NOMO-1 treated with dmso at 0.1 percent for 144 hours (cell line): ENCODE measurements around the gene KCNQ2.

ENCODE experiments used
- DNase-seq: peaks from one replicate; lab custom pipeline; 2025; ENCODE audit not compliant: unreplicated experiment; lab: John Stamatoyannopoulos, UW

The KCNQ2 gene

DNA sequence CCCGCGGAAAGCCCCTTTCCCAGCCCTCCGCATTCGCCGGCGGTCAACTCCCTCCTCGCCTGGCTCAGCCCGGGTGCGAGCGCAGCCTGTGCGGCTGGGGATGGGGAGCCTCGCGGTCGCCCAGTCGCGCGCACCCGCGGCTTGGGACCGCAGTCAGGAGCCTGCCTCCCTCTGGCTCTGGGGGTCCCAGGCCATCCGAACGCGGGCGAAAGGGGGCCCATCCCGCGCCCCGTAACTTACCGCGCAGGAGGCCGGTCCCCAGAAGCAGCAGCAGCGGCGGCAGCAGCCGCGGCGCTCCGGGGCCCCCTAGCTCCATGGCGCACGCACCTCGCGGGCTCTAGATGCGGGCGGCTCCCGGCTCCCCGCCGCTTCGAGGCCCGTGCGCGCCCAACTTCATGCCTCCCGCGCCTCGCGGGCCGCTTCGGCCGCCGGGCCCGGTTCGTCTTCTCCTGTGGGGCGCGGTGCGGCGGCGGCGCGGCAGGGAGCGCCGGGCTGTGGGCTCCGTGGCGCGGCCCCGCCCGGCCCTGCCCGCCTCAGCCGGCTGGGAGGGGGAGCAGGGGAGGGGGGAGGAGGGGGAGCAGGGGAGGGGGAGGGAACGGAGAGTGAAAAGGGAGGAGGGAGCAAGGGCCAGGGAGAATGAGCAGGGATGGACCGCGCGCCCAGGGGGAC lies 111.5 kb downstream of the KCNQ2 start, which contains the start of gene CHRNA4:
TSS of gene CHRNA4 (minus strand) at position 500 of the 669 bp plus-strand sequence. CDS start at position 316, 184 bp downstream.
- DNase-seq = no peak

DNA sequence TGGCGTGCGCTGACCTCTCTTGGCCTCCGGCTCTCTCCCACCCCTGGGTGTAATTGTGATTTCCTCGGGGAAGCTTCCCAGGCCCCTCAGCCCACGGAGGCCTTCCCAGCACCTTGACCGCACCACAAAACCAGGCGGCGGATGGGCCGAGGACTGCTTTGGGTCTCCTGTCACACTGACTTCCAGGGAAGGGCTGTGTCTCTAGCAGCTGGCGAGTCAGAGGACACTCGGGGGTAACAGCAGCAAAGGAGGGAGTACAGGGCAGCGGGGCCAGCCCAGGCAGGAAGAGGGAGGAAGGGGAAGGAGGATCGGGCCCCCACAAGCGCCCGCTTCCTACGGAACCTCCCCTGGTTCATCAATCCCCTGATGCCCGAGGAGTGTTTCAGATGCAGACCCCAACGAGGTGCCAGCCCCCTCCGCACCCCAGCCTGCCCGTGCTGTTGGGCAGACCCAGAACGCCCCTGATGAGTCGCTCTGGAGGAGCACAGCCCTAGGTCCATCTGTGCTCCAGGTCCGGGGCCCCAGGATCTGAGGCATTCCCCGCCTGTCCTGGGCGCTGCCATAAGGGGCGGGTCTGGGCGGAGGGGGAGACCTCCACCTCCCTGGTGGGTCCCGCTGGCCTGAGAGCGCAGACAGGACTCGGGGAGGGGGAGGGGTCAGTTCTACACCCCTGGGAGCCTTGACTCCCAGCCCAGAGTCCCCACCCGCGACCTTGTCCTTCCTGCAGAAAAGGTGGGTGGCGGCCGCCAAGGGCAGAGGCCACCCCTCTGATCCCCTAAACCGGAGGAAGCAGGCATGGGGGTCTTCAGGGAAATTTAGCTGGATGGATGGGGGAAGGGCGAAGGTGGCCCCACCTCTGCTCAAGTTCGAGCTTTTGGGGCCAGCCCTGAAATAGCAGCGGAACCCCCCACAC lies 112.3 kb downstream of the KCNQ2 start:
- no peak for DNase-seq

DNA sequence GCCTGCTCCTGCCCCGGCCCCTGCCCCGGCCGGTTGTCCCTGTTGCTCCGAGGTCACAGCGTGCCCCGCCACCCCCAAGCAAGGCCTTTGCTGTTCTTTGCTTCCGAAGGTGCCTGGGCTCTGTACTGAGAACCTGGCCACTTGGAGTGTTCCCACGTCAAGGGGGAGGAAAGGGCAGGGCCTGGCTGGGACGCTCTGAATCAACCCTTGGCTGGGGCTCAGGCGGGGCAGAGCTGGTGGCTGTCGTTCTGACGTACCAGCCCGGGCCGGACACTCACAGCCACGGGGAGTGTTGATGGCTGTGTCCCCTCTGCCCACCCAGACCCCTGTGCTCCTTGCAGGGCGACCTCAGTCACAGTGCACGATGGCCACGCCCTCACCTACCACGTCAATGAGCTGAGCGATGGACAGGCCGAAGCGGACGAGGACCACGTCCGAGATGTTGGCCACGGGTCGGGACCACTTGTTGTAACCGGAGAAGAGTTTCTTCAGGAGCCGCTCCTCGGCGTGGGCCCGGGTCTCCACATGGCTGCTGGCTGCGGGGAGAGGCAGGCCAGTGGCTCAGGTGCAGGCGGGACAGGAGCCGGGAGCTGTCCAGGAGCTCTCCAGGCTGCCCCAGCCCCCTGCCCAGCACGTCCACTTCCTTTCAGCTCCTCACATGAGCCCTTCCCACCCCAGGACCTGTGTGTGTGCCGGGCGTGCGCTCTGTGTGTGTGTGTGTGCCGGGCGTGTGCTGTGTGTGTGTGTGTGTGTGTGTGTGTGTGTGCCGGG lies 113.1 kb downstream of the KCNQ2 start:
- DNase-seq = no peak

DNA sequence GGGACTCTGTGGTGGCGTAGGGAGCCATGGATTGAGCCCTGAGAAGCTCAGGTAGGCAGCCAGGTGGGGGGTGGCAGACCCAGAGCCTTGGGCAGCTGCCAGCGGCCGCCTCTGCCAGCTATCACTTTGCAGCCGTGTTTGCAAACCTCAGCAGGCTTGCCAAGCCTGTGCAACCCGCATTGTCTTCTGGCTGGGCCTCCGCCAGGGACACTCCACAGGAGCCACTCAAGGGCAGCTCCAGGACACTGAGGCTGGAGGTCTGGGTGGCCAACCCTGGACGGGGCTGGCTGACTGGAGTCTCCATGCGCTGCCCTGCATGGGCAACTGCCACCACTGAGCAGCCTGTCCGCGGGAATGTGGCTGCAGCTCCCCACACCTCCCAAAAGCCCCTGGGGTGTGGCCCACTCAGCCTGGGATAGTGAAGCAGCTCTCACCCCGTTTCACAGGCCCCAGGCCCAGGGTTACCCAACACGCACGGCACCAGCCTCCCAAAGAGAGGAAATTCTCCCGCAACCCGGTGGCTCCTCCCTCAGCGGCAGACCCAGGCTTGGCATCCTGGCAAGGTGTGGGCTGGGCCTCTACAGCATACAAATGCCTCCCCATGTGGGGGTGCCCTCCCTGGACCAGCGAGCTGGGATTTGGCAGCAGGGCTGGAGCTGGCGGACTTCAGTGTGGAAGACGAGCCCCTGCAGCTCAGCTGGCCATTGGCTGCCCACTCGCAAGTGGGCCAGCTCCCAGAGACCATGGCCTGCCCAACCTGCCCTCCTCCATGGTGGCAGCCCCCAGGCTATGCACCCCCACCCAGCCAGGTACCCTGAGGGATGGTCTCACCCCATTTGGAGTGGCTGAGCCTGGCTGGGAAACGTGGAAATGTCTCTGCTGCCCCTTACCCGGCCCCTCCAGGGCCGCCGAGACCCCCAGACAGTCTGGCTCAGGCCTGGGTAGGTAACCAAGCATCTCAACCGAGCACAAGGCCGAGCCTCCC lies 114.2 kb downstream of the KCNQ2 start:
- DNase-seq = no peak

DNA sequence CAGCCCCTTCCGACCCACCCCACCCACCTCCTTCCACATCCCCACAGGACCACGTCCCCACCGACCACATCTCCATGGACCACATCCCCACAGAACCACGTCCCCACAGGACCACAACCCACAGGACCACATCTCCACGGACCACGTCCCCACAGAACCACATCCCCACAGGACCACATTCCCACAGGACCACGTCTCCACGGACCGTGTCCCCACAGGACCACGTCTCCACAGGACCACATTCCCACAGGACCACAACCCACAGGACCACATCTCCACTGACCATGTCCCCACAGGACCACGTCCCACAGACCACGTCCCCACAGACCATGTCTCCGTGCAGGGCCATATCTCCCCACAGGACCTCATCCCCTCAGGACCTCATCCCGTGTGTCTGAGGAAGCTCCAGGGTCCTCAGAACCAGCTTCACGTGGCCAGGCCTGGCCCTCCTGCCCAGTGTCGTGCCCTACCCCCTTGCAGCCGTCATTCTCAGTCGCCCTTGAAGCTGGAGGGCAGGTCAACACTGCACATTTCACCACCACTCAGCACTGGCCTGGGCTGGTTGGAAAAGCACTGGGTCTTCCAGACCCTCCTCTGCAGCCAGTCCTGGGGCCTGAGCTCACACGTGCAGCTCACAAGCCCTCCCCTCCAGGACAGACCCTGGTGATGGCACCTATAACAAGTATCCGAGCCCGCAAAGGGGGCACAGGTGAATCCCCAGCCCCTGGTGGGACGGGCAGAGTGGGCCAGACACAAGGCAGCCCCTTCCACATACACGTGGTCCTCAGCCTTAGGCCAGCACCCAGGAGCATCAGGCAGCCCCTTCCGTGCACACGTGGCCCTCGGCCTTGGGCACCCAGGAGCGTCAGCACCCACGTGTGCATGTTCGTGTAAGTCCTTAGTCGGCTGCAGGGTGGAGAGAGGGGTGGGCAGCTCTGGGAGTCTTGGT lies 115.2 kb downstream of the KCNQ2 start:
- no peak for DNase-seq

DNA sequence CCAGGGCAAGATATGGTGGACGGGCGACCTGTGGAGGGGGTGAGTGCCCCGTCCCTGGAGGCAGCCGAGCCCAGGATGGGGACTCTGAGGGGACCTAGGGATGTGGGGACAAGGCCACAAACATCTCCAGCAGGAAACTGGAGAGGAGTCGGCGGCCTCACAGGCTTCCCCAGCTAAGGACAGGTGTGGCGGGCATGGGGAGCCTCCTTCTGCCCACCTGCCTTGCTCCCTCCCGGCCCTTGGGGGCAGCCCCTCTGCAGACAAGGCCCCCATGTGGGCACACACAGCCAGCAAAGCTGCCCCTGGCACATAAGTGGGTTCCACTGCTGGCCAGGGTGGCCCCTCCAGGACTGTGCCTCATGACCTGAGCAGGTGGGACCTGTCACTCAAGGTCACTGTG lies 115.9 kb downstream of the KCNQ2 start:
- DNase-seq = no peak

DNA sequence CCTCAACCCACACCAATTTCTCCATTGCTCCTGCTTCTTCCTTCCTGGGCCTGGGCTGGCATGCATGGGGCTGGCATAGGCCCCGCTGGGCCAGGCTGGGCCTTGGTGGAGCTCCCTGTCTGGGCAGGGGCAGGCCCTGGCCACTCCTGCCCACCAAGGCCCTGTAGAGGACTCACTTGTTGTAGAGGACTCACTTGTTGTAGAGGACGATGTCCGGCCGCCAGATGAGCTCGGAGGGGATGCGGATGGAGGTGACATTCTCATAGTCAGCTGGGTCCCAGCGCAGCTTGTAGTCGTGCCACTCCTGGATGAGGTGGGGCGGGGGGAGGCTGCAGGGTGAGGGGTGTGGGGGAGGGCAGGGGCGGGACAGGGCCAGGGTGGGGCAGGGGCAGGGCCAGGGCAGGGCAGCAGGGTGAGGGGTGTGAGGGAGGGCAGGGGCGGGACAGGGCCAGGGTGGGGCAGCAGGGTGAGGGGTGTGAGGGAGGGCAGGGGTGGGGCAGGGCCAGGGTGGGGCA lies 116.6 kb downstream of the KCNQ2 start:
- DNase-seq = no peak

DNA sequence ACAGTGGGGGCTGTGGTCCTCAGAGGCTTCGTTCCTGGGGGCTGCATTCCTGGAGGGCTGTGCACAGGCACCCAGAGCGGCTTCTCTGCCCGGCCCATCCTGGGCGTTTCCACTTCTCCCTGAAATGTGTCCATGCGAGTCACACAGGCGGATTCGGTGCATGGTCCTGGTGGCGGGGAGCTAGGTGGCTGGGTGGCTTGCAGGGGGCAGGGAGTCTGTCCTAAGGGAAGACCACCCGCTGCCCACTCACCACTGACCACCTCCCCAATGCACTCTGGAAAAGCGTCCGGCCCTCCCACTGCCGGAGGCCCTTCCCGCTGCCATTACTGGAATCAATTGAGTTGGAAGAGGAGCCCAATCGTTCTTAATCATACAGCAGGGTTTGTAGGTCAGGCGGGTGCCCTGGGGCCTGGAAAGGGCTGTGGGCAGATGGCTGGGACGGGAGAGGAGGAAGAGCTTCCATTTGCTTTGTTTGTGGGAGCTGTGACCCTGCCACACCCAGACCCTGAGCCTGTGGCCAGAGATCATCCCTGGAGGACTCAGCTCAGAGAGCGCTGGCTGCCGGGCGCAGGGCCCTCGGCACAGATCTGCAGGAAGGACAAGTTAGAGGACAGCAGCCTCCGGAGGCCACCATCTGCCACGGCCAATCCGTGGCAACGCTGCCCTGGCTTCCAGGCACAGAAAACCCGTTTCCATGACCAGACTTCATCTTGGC lies 117.7 kb downstream of the KCNQ2 start:
- DNase-seq = no peak

DNA sequence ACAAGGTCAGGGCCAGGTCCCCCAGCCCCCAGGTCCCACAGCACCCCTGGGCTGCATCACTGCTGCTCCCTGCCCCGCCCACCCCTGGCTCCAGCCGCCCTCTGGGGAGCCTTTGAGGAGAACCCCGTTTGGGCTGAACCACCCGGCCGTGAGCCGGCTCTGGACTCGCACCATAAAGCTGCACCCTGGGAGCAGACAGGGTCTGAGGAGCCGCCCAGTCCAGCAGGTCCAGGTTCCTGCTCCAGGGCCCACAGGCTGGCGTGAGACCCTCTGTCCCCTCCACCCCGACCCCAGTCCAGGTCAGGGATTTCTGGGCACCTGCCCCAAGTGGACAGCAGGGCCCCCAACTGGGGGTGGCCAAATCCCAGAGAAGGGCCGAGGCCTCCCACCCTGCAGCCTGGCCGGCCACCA lies 119.6 kb downstream of the KCNQ2 start:
- no peak for DNase-seq

DNA sequence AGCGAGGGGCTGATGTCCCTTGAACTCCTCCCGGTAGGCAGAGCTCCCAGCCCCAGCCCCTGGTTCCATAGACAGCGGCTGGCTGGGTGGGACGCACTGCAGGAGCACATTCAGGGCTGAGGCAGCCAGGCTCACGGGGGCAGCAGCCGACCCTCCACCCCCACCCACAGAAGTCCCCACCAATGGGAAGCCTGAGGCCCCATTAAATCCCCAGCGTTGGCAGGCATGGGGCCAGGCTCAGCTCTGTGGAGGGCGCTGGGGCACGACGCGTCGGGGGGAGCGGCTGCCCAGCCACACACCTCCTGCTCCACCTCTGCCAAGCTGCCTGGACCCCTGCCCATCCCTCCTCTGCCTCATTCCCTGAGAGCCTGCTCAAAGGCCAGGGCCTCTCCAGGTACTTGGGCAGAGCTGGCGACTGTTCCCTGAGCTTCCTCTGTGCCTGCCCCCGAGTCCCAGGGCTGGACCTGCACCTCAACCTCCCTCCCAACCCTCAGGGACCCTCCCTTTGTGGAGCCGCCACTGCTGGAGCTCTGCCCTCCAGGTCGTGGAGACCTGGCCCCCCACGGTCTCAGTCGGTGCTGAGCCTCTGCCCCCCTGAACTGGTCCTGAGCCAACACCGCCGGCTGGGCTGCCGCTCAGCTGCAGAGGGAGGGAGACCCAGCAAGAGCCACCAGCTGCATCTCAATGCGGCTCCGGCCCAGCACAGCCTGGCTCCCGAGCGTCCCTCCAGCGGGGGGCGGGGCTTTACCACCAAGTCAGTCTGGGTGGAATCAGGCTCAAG lies 120.5 kb downstream of the KCNQ2 start:
- no peak for DNase-seq

DNA sequence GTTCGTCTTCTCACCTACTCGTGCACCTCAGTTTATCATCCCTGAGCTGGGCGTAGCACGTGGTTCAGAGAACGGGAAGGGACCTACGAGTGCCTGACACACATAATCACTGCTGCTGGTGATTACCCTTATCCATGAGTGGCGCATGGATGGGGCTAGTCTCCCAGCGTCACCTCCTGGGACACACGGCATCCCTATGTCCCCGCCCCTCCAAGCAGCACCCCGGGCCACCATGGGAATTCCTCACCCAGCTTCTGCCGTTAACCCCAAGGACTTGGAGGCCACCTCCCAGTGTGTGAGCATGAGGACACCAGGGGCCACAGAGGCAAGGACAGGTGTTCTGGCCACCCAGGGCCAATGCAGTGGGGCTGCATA lies 121.1 kb downstream of the KCNQ2 start:
- DNase-seq = no peak

DNA sequence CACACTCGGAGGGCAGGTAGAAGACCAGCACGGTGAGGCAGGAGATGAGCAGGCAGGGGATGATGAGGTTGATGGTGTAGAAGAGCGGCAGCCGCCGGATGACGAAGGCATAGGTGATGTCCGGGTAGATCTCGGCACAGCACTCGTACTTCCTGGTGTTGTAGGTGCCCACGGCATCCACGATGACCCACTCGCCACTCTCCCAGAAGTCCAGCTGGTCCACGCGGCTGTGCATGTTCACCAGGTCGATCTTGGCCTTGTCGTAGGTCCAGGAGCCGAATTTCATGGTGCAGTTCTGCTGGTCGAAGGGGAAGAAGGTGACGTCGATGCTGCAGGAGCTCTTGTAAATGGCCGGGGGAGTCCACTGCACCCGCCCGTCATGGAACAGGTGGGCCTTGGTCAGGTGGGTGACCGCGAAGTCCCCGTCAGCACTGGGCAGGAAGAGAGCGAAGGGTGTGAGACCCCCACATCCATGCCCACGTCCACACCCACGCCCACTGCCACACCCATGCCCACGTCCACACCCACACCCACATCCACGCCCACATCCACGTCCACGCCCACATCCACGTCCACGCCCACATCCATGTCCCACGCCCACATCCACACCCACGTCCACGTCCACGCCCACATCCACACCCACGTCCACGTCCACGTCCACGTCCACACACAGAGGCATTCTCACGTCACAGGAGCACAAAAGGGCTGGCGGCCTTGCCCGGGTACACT lies 121.7 kb downstream of the KCNQ2 start:
- no peak for DNase-seq
